GM12891 (cell line): Measurements from ENCODE around the gene SDE2. TPM values are rescaled to one million over a fixed set of nuclear protein-coding genes. Genes with fewer than 3 reads are reported as not detected.

Source experiments
- DNase-seq: peaks from one replicate; pipeline ENCODE4 v3.0.0; 2011; ENCODE audit warnings: low spot score; ENCODE audit not compliant: insufficient read length
- FAIRE-seq: peaks from 2 replicates; lab custom pipeline; 2011; peaks lifted over from hg19 to GRCh38; lab: Jason Lieb, UNC
- PAX5 ChIP-seq: IDR thresholded peaks from 2 replicates; pipeline ENCODE4 v1.6.1; 2011; ENCODE audit warnings: low read length, moderate library complexity, mild to moderate bottlenecking; ENCODE audit not compliant: insufficient read depth, severe bottlenecking
- POLR2A ChIP-seq: IDR thresholded peaks from 2 replicates; pipeline ENCODE4 v1.6.1; 2011; ENCODE audit warnings: low read depth, low read length, control low read depth
- POLR2AphosphoS5 ChIP-seq: IDR thresholded peaks from 2 replicates; pipeline ENCODE4 v1.6.1; 2011; ENCODE audit warnings: low read depth, low read length, control low read depth
- POU2F2 ChIP-seq: IDR thresholded peaks from 2 replicates; pipeline ENCODE4 v1.6.1; 2011; ENCODE audit warnings: low read depth, mild to moderate bottlenecking, control low read depth, low read length, moderate library complexity
- SPI1 ChIP-seq: IDR thresholded peaks from 2 replicates; pipeline ENCODE4 v1.6.1; 2011; ENCODE audit warnings: low read depth, low read length, control low read depth
- TAF1 ChIP-seq: IDR thresholded peaks from 2 replicates; pipeline ENCODE4 v1.6.1; 2011; ENCODE audit warnings: low read depth, low read length, control low read depth
- polyA plus RNA-seq: library from polyadenylated mRNA; unstranded; fragments of >200 nt; gene quantifications from one replicate; pipeline ENCODE4 v1.2.1, GENCODE V29; 2012; ENCODE audit warnings: low read depth, missing spikeins, inconsistent platforms; ENCODE audit not compliant: missing spikeins

Gene SDE2
- 4.6 TPM for polyA plus RNA-seq

- DNase-seq (peak; percentile 81), FAIRE-seq (peak; percentile 89)
- TF ChIP-seq SPI1 (peak; percentile 19; the same call in 1 of the 2 replicates), TAF1 (peak; percentile 66), PAX5 (no peak), POLR2A (peak; percentile 100), POU2F2 (peak; percentile 93), POLR2AphosphoS5 (peak; percentile 100)
Measured at GRCh38 chr1:225999227-225999911, at the start of gene SDE2. Gene SDE2, minus strand, starts transcription at chr1:225999343. Its CDS starts 31 bp downstream, at chr1:225999312.

DNA sequence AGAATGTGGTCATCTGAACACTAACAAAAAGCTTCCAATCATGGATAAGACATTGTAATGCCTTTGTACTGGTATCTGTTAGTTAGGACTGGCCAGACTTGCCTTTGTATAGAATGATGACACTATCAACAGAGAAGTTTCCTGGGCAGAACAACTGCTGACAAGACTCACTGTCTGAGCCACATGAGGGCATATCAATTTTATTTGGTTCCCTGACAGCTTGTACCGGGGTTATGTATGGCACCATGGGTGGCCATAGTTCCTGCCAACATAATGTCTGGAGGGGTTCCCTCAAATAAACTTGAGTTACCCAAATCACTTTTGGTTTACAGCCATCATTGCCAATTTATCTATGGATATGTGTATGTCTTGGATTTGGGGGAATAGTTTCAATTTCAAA, 49.7 kb upstream of the SDE2 start:
- DNase-seq, result no peak
- FAIRE-seq, result peak; percentile 5
- TF ChIP-seq POU2F2 (no peak), POLR2AphosphoS5 (no peak), PAX5 (no peak), POLR2A (no peak), TAF1 (no peak), SPI1 (no peak)

- DNase-seq, result no peak
- TF ChIP-seq PAX5 (no peak), TAF1 (no peak), POLR2AphosphoS5 (no peak), POU2F2 (no peak), SPI1 (no peak), POLR2A (no peak)
- FAIRE-seq, result no peak
Measured at GRCh38 chr1:226047495-226047894, 48.4 kb upstream of the SDE2 start.

DNA sequence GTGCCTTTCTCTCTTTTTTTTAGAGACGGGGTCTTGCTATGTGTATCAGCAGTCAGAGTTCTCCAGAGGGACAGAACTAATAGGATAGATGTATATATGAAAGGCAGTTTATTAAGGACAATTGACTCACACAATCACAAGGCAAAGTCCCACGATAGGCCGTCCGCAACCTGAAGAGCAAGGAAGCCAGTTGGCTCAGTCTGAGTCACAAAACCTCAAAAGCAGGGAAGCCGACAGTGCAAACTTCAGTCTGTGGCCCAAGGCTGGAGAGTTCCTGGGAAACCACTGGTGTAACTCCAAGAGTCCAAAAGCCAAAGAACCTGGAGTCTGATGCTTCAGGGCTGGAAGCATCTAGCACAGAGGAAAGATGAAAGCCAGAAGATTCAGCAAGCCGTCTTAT, 47.1 kb upstream of the SDE2 start:
- FAIRE-seq (no peak), DNase-seq (no peak)
- TF ChIP-seq POLR2A (no peak), PAX5 (no peak), POLR2AphosphoS5 (no peak), POU2F2 (no peak), TAF1 (no peak), SPI1 (no peak)

DNA sequence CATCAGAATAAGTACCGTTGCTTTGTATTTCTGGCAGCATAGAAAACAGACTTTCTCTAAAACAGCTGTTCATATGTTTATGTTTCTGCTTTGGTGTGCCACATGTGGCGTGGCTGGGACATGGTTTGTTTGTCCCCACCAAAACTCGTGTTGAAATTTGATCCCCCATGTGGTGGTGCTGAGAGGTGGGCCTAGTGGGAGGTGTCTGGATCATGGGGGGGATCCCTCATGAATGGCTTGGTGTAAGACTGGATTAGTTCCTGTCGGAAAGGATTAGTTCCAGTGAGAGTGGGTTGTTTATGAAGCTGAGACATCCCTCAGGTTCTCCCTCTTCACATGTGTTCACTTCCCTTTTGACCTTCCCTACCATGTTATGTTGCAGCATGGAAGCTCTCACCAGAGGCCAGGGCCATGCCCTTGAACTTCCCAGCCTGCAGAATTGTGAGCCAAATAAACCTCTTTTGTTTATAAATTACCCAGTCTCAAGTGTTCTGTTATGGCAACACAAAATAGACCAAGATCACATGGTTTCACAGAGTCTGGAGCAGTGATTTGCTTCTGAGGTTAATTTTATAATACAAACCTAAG, 45.5 kb upstream of the SDE2 start:
- no peak for TF ChIP-seq TAF1
- TF ChIP-seq SPI1, result no peak
- no peak for TF ChIP-seq POU2F2
- no peak for TF ChIP-seq PAX5
- no peak for TF ChIP-seq POLR2AphosphoS5
- no peak for TF ChIP-seq POLR2A
- DNase-seq (no peak), FAIRE-seq (no peak)

GRCh38 chr1:226041419-226041818, 42.3 kb upstream of the SDE2 start:
- TF ChIP-seq POU2F2 (no peak), PAX5 (no peak), POLR2A (no peak), SPI1 (no peak), POLR2AphosphoS5 (no peak), TAF1 (no peak)
- no peak for DNase-seq
- FAIRE-seq, result no peak

DNA sequence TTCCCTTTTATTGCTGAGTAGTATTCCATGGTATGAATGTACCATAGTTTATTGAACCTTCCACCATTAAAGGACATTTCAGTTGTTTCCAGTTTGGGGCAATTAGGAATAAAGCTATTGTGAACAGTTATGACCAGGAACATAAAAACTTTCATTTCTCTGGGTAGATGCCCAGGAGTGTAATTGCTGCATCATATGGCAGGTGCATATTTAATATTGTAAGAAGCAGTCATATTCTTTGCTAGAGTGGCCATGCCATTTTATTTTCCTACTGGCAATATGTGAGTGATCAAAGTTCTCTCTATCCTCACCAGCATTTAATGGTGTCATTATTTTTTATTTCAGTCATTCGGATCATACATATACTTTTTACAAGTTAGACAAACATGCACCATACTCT, 39.5 kb upstream of the SDE2 start:
- DNase-seq (no peak), FAIRE-seq (no peak)
- TF ChIP-seq PAX5 (no peak), POLR2AphosphoS5 (no peak), POU2F2 (no peak), POLR2A (no peak), SPI1 (no peak), TAF1 (no peak)

DNA sequence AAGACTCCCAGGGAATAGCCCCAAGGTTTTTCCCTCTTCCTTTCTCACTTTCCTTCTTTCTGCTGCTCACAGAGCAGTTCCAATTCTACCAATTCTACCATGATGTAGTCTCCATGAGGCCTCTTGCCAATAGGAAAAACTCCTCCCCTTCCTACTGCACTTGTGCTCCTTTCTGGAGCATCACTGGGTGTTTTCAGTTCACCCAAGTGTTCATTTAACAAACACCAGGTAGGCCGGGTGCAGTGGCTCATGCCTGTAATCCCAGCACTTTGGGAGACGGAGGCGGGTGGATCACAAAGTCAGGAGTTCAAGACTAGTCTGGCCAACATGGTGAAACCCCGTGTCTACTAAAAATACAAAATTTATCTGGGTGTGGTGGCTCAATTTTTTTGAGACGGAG, 36.8 kb upstream of the SDE2 start:
- no peak for DNase-seq
- FAIRE-seq, result no peak

DNA sequence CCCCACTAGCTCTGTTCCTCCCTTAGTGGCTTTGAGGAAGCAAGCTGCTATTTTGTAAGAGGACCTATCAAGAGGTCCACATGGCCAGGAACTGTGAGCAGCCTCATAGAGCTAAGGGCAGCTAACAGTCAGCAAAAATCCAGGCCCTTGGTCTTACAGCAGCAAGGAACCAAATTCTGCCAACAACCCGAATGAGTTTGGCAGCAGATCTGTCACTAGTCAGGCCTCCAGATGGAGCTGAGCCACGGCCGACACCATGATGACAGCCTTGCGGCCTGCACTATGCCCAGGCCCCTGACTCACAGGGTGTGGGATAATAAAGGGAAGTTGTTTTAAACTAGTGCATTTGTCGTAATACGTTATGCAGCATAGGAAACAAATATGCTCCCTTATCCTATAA, 35.3 kb upstream of the SDE2 start:
- TF ChIP-seq SPI1, result no peak
- TF ChIP-seq PAX5, result no peak
- no peak for TF ChIP-seq POLR2AphosphoS5
- FAIRE-seq (no peak), DNase-seq (no peak)

More for the DNA sequence above, 36.8 kb upstream of the SDE2 start:
- TF ChIP-seq POLR2AphosphoS5, result no peak
- TF ChIP-seq POLR2A, result no peak
- no peak for TF ChIP-seq PAX5
- no peak for TF ChIP-seq TAF1
- TF ChIP-seq POU2F2, result no peak

- DNase-seq (no peak), FAIRE-seq (no peak)
- TF ChIP-seq POLR2A, result no peak
- no peak for TF ChIP-seq SPI1
- TF ChIP-seq TAF1, result no peak
- no peak for TF ChIP-seq POU2F2
- TF ChIP-seq POLR2AphosphoS5, result no peak
- no peak for TF ChIP-seq PAX5
Measured at GRCh38 chr1:226033991-226034390, 34.8 kb upstream of the SDE2 start.
